Measurements from ENCODE around the gene MCF2L. TPM values are rescaled to one million over a fixed set of nuclear protein-coding genes. Genes with fewer than 3 reads are reported as not detected.

Gene MCF2L
- total RNA-seq, 1 donor: 5.8 TPM

- no peaks in the 10 kb centered on the region for H3K9me3 ChIP-seq (ENCODE audit: low read depth, low read length)
- H3K4me1 ChIP-seq (ENCODE audit: insufficient read depth, low read length): no peaks in the 10 kb centered on the region
- no peaks in the 10 kb centered on the region for H3K27me3 ChIP-seq (ENCODE audit: insufficient read depth, low read length)
- H3K4me3 ChIP-seq (ENCODE audit: low read length): no peak overlapping the region
Observed at GRCh38 chr13:113088691-113089020, 119.6 kb downstream of the MCF2L start.

- Histone ChIP-seq H3K9me3 (ENCODE audit: low read depth, low read length) (no peaks in the 10 kb centered on the region), H3K27me3 (ENCODE audit: insufficient read depth, low read length) (no peaks in the 10 kb centered on the region), H3K4me3 (ENCODE audit: low read length) (no peak overlapping the region), H3K4me1 (ENCODE audit: insufficient read depth, low read length) (no peaks in the 10 kb centered on the region)
Observed at GRCh38 chr13:113089693-113090414, 120.8 kb downstream of the MCF2L start.

GRCh38 chr13:113090415-113090770 lies 121.4 kb downstream of the MCF2L start:
- H3K4me1 ChIP-seq (ENCODE audit: insufficient read depth, low read length): no peaks in the 10 kb centered on the region
- no peaks in the 10 kb centered on the region for H3K27me3 ChIP-seq (ENCODE audit: insufficient read depth, low read length)
- no peaks in the 10 kb centered on the region for H3K9me3 ChIP-seq (ENCODE audit: low read depth, low read length)
- no peak overlapping the region for H3K4me3 ChIP-seq (ENCODE audit: low read length)

- no peaks in the 10 kb centered on the region for H3K9me3 ChIP-seq (ENCODE audit: low read depth, low read length)
- H3K27me3 ChIP-seq (ENCODE audit: insufficient read depth, low read length): no peaks in the 10 kb centered on the region
- no peak overlapping the region for H3K4me3 ChIP-seq (ENCODE audit: low read length)
- no peaks in the 10 kb centered on the region for H3K4me1 ChIP-seq (ENCODE audit: insufficient read depth, low read length)
Observed at GRCh38 chr13:113090806-113091205, 121.8 kb downstream of the MCF2L start.

GRCh38 chr13:113091211-113091771 lies 122.3 kb downstream of the MCF2L start:
- Histone ChIP-seq H3K4me3 (ENCODE audit: low read length) (no peak overlapping the region), H3K4me1 (ENCODE audit: insufficient read depth, low read length) (no peaks in the 10 kb centered on the region), H3K9me3 (ENCODE audit: low read depth, low read length) (no peaks in the 10 kb centered on the region), H3K27me3 (ENCODE audit: insufficient read depth, low read length) (no peaks in the 10 kb centered on the region)

GRCh38 chr13:113091891-113092775 lies 123.1 kb downstream of the MCF2L start:
- no peaks in the 10 kb centered on the region for H3K4me1 ChIP-seq (ENCODE audit: insufficient read depth, low read length)
- no peaks in the 10 kb centered on the region for H3K27me3 ChIP-seq (ENCODE audit: insufficient read depth, low read length)
- H3K4me3 ChIP-seq (ENCODE audit: low read length): no peak overlapping the region
- H3K9me3 ChIP-seq (ENCODE audit: low read depth, low read length): no peaks in the 10 kb centered on the region

- Histone ChIP-seq H3K4me3 (ENCODE audit: low read length) (no peak overlapping the region), H3K4me1 (ENCODE audit: insufficient read depth, low read length) (no peaks in the 10 kb centered on the region), H3K27me3 (ENCODE audit: insufficient read depth, low read length) (no peaks in the 10 kb centered on the region), H3K9me3 (ENCODE audit: low read depth, low read length) (no peaks in the 10 kb centered on the region)
Observed at GRCh38 chr13:113092776-113093579, 124.0 kb downstream of the MCF2L start.

GRCh38 chr13:113093580-113094409 lies 124.8 kb downstream of the MCF2L start:
- no peaks in the 10 kb centered on the region for H3K9me3 ChIP-seq (ENCODE audit: low read depth, low read length)
- no peaks in the 10 kb centered on the region for H3K27me3 ChIP-seq (ENCODE audit: insufficient read depth, low read length)
- H3K4me1 ChIP-seq (ENCODE audit: insufficient read depth, low read length): no peaks in the 10 kb centered on the region
- H3K4me3 ChIP-seq (ENCODE audit: low read length): no peak overlapping the region

- no peaks in the 10 kb centered on the region for H3K9me3 ChIP-seq (ENCODE audit: low read depth, low read length)
- H3K27me3 ChIP-seq (ENCODE audit: insufficient read depth, low read length): no peaks in the 10 kb centered on the region
- H3K4me3 ChIP-seq (ENCODE audit: low read length): no peak overlapping the region
- no peaks in the 10 kb centered on the region for H3K4me1 ChIP-seq (ENCODE audit: insufficient read depth, low read length)
Observed at GRCh38 chr13:113094410-113094800, 125.4 kb downstream of the MCF2L start.

GRCh38 chr13:113095146-113096051 lies 126.4 kb downstream of the MCF2L start:
- no peaks in the 10 kb centered on the region for H3K9me3 ChIP-seq (ENCODE audit: low read depth, low read length)
- no peaks in the 10 kb centered on the region for H3K4me1 ChIP-seq (ENCODE audit: insufficient read depth, low read length)
- H3K4me3 ChIP-seq (ENCODE audit: low read length): no peak overlapping the region

GRCh38 chr13:113096052-113096744 lies 127.2 kb downstream of the MCF2L start:
- H3K27me3 ChIP-seq (ENCODE audit: insufficient read depth, low read length): no peaks in the 10 kb centered on the region
- H3K4me3 ChIP-seq (ENCODE audit: low read length): no peak overlapping the region
- H3K4me1 ChIP-seq (ENCODE audit: insufficient read depth, low read length): no peaks in the 10 kb centered on the region
- no peaks in the 10 kb centered on the region for H3K9me3 ChIP-seq (ENCODE audit: low read depth, low read length)

More at GRCh38 chr13:113095146-113096051, 126.4 kb downstream of the MCF2L start:
- H3K27me3 ChIP-seq (ENCODE audit: insufficient read depth, low read length): no peaks in the 10 kb centered on the region

- H3K9me3 ChIP-seq (ENCODE audit: low read depth, low read length): no peaks in the 10 kb centered on the region
- H3K4me1 ChIP-seq (ENCODE audit: insufficient read depth, low read length): no peaks in the 10 kb centered on the region
- H3K4me3 ChIP-seq (ENCODE audit: low read length): no peak overlapping the region
- no peaks in the 10 kb centered on the region for H3K27me3 ChIP-seq (ENCODE audit: insufficient read depth, low read length)
Observed at GRCh38 chr13:113096745-113097305, 127.8 kb downstream of the MCF2L start.

GRCh38 chr13:113097651-113098050 lies 128.6 kb downstream of the MCF2L start:
- H3K27me3 ChIP-seq (ENCODE audit: insufficient read depth, low read length): no peaks in the 10 kb centered on the region
- no peaks in the 10 kb centered on the region for H3K9me3 ChIP-seq (ENCODE audit: low read depth, low read length)
- no peaks in the 10 kb centered on the region for H3K4me1 ChIP-seq (ENCODE audit: insufficient read depth, low read length)
- H3K4me3 ChIP-seq (ENCODE audit: low read length): no peak overlapping the region

Measured in mononuclear cell (primary cell).